ENCODE results near the gene TBC1D8.

TBC1D8 gene

GRCh38 chr2:101120124-101120996 is 30.8 kb downstream of the TBC1D8 start:
- no peak overlapping the region for H3K4me3 ChIP-seq (ENCODE audit: control insufficient read depth, low read depth, low read length)
- DNase-seq (ENCODE audit: low read depth) = peak; percentile 97
- TF ChIP-seq CTCF (conservative IDR thresholded peaks at IDR 0.05; ENCODE audit: control insufficient read depth, insufficient read depth, low read depth, low read length) = no peak

GRCh38 chr2:101119431-101119830 is 31.8 kb downstream of the TBC1D8 start:
- H3K4me3 ChIP-seq (ENCODE audit: control insufficient read depth, low read depth, low read length) = no peak overlapping the region
- DNase-seq (ENCODE audit: low read depth) = peak; percentile 76
- TF ChIP-seq CTCF (conservative IDR thresholded peaks at IDR 0.05; ENCODE audit: control insufficient read depth, insufficient read depth, low read depth, low read length) = no peak

GRCh38 chr2:101116841-101117552 is 34.2 kb downstream of the TBC1D8 start:
- no peak overlapping the region for H3K4me3 ChIP-seq (ENCODE audit: control insufficient read depth, low read depth, low read length)
- no peak for TF ChIP-seq CTCF (conservative IDR thresholded peaks at IDR 0.05; ENCODE audit: control insufficient read depth, insufficient read depth, low read depth, low read length)
- DNase-seq (ENCODE audit: low read depth) = no peak

DNA sequence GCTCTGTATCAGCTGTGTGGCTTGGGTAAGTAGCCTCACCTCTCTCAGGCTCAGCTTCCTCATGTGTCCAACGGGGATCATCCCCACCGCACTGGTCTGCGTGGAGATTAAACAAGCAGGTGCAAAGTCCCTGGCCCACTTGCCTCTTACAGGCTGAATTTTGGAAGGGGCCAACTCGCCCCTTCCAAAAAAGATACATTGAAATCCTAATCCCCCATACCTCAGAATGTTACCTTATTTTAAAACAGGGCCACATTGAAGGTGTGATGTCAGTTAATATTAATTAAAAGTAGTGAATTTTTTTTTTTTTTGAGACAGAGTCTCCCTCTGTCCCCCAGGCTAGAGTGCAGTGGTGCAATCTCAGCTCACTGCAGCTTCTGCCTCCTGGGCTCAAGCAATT is 34.8 kb downstream of the TBC1D8 start:
- TF ChIP-seq CTCF (conservative IDR thresholded peaks at IDR 0.05; ENCODE audit: control insufficient read depth, insufficient read depth, low read depth, low read length) = no peak
- no peak for DNase-seq (ENCODE audit: low read depth)
- H3K4me3 ChIP-seq (ENCODE audit: control insufficient read depth, low read depth, low read length) = no peak overlapping the region

DNA sequence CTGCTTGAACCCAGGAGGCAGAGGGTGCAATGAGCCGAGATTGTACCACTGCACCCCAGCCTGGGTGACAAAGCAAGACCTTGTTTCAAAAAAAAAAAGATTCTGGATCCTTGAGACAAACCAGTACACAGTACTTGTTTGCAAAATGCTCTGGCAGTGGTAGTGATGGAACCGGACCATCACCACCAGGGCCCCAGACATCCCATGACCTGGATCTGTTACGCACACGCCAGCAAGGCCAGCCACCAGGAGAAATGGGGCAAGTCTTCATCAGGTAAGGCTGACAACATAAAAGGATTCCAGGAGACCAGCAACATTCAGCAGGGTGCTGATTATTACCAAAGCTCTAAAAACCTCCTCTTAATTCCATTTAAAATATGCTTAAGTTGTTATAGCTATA is 35.5 kb downstream of the TBC1D8 start:
- DNase-seq (ENCODE audit: low read depth) = no peak
- no peak for TF ChIP-seq CTCF (conservative IDR thresholded peaks at IDR 0.05; ENCODE audit: control insufficient read depth, insufficient read depth, low read depth, low read length)
- no peak overlapping the region for H3K4me3 ChIP-seq (ENCODE audit: control insufficient read depth, low read depth, low read length)

GRCh38 chr2:101114815-101115214 is 36.4 kb downstream of the TBC1D8 start:
- DNase-seq (ENCODE audit: low read depth) = no peak
- H3K4me3 ChIP-seq (ENCODE audit: control insufficient read depth, low read depth, low read length) = no peak overlapping the region
- TF ChIP-seq CTCF (conservative IDR thresholded peaks at IDR 0.05; ENCODE audit: control insufficient read depth, insufficient read depth, low read depth, low read length) = no peak
